ENCODE data around the gene NPW. TPM values are rescaled to one million over a fixed set of nuclear protein-coding genes. Genes with fewer than 3 reads are reported as not detected.
A peak's percentile ranks its signal among the peaks of the same experiment; 100 is the strongest.

NPW gene
- total RNA-seq, 4 donors from 2014 or later, result not detected

DNA sequence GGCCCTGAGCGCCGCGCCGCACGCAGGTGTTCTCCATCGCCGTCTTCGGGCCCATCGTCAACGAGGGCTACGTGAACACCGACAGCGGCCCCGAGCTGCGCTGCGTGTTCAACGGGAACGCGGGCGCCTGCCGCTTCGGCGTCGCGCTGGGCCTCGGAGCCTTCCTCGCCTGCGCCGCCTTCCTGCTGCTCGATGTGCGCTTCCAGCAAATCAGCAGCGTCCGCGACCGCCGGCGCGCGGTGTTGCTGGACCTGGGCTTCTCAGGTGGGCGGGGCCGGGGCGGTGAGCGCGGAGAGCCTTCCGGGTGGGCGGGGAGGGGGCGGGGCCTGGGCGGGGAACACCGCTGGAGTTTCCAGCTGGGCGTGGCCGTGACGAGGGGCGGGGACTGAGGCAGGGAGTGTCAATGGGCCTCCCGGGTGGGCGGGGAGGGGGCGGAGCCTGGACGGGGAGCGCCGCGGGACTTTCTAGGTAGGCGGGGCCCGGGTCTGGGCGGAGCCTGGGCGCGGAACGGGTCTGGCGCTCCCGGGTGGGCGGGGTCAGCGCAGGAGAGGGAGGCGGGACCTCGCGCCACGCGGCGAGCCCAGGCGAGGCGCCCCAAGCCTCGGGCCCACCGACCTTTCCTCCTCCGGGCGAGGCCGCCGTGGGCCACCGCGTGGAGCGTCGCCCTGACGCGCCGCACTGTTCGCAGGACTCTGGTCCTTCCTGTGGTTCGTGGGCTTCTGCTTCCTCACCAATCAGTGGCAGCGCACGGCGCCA, 27.5 kb upstream of the NPW start:
- Histone ChIP-seq H3K36me3 (peaks cover 0 to 15% (median 10%) of the 10 kb centered on the region in 4 donors), H3K4me3 (peak overlapping the region; percentile 45 to 61 (median 48)), H3K4me1 (peaks cover 26 to 45% (median 40%) of the 10 kb centered on the region in 4 donors), H3K9me3 (no peaks in the 10 kb centered on the region), H3K27ac (replicated peaks in 1 of 4) (peak overlapping the region in 3 of 4 donors; percentile 35 to 54 (median 35)), H3K27me3 (peaks cover 3 to 48% (median 32%) of the 10 kb centered on the region in 4 donors)
- peak; percentile 97 for DNase-seq (ENCODE audit: extremely low spot score)
- intact Hi-C loops (cut with DNase I), result no loop called here
- 2% methylated on average over 22 of the region's 96 CpGs for WGBS
- TF ChIP-seq, protein P1, sequence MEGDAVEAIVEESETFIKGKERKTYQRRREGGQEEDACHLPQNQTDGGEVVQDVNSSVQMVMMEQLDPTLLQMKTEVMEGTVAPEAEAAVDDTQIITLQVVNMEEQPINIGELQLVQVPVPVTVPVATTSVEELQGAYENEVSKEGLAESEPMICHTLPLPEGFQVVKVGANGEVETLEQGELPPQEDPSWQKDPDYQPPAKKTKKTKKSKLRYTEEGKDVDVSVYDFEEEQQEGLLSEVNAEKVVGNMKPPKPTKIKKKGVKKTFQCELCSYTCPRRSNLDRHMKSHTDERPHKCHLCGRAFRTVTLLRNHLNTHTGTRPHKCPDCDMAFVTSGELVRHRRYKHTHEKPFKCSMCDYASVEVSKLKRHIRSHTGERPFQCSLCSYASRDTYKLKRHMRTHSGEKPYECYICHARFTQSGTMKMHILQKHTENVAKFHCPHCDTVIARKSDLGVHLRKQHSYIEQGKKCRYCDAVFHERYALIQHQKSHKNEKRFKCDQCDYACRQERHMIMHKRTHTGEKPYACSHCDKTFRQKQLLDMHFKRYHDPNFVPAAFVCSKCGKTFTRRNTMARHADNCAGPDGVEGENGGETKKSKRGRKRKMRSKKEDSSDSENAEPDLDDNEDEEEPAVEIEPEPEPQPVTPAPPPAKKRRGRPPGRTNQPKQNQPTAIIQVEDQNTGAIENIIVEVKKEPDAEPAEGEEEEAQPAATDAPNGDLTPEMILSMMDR (IDR thresholded peaks at IDR 0.05), result no peak
- TF ChIP-seq POLR2AphosphoS5 (IDR thresholded peaks at IDR 0.05) (peak; percentile 37 to 39), EP300 (IDR thresholded peaks at IDR 0.05) (no peak)

DNA sequence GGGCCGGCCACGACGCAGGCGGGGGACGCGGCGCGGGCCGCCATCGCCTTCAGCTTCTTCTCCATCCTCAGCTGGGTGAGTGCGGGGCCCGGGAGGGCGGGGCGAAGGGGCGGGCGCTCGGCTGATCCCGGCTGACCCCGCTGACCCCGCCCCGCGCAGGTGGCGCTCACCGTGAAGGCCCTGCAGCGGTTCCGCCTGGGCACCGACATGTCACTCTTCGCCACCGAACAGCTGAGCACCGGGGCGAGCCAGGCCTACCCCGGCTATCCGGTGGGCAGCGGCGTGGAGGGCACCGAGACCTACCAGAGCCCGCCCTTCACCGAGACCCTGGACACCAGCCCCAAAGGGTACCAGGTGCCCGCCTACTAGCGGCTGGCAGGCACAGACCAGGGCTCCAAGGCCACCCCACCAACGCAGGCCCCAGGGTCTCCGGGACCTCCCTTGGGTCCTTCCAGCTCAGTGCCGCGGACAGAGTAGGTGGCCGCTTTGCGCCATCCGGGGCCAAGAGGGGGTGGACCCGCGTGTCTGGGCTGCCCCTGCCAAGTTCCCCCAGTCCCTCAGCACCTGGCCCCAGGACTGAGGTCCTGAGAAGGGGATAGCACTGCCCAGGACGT, 26.8 kb upstream of the NPW start:
- intact Hi-C loops (cut with DNase I), result no loop called here
- H3K27ac ChIP-seq (replicated peaks in 1 of 4), result peak overlapping the region in 1 of 4 donors; percentile 27
- TF ChIP-seq POLR2AphosphoS5 (IDR thresholded peaks at IDR 0.05) (no peak), EP300 (IDR thresholded peaks at IDR 0.05) (no peak), POLR2A (IDR thresholded peaks at IDR 0.05; ENCODE audit: low read depth) (no peak)
- TF ChIP-seq, protein P1 (IDR thresholded peaks at IDR 0.05), result no peak
- WGBS, result no CpG with 5 or more reads among the region's 50 CpGs
- H3K4me3 ChIP-seq, result peak overlapping the region; percentile 45 to 61 (median 48)
- H3K36me3 ChIP-seq, result peaks cover 1 to 18% (median 10%) of the 10 kb centered on the region in 4 donors
- no peak for DNase-seq (ENCODE audit: extremely low spot score)
- peaks cover 26 to 51% (median 40%) of the 10 kb centered on the region in 4 donors for H3K4me1 ChIP-seq
- H3K27me3 ChIP-seq, result peaks cover 3 to 48% (median 32%) of the 10 kb centered on the region in 4 donors
- no peaks in the 10 kb centered on the region for H3K9me3 ChIP-seq

DNA sequence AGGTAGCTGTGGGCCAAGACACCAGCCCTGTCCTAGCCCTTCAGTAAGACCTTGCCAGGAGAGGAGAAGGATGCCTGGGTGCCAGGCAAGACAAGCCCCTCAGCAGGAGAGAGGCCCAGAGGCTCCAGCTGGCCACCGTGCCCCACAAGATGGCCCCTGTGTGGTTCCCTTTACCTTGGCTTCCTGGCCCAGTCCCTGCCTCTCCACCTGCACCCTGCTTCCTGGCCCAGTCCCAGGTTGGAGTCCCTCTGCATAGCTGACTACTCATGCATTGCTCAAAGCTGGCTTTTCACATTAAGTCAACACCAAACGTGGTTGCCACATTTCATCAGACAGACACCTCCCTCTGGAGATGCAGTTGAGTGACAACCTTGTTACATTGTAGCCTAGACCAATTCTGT, 25.9 kb upstream of the NPW start:
- intact Hi-C loops (cut with DNase I), result no loop called here
- Histone ChIP-seq H3K9me3 (no peaks in the 10 kb centered on the region), H3K4me3 (no peak overlapping the region), H3K36me3 (peaks cover 10 to 27% (median 19%) of the 10 kb centered on the region in 4 donors), H3K27me3 (peaks cover 3 to 44% (median 28%) of the 10 kb centered on the region in 4 donors), H3K4me1 (peaks cover 26 to 57% (median 43%) of the 10 kb centered on the region in 4 donors), H3K27ac (replicated peaks in 1 of 4) (no peak overlapping the region)
- DNase-seq (ENCODE audit: extremely low spot score), result no peak
- 75% methylated on average over 2 of the region's 2 CpGs for WGBS
- no peak for TF ChIP-seq POLR2AphosphoS5 (IDR thresholded peaks at IDR 0.05)
- no peak for TF ChIP-seq POLR2A (IDR thresholded peaks at IDR 0.05; ENCODE audit: low read depth)
- TF ChIP-seq EP300 (IDR thresholded peaks at IDR 0.05), result no peak
- TF ChIP-seq, protein P1 (IDR thresholded peaks at IDR 0.05), result no peak

DNA sequence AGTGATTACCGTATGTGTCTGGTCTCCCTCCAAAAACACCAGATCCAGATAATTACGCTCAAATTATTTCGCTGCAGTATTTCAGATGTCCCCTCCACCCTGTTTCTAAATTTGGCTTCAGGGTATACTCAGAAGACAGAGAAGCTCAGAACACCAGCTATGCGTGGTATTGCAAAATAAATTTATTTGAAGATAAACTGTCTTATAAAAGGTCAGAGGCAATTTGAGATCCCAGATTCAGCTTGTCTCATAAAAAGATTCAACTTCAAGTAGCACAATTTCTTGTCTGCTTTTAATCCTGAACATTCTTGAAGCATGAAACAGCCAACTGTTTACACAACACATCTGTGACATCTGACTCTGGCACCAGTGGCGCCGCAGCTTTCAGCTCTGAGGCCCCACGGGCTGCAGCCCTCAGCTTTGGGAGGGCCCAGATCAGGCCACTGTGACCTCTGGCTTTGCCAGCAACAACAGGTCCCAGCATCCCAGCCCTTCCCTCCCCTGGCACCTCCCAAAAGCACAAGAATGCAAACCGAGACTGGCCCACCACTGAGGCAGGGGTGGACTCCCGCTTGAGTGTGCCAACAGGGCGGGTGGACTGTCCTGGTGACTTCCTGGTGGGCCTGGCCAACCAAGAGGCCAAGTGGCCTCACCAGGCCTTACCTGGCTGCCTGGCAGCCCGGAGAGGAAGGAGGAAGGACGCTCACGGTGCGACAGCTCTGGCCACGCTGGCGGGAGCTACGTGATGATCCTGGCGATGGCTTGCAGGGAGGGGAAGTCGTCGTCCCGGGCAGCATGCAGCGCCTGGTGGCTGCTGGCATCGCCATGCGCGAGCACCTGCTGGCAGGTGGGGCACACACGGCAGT, 21.9 kb upstream of the NPW start:
- Histone ChIP-seq H3K4me3 (no peak overlapping the region), H3K27me3 (peaks cover 0 to 4% (median 0%) of the 10 kb centered on the region in 4 donors), H3K9me3 (no peaks in the 10 kb centered on the region), H3K36me3 (peaks cover 50 to 67% (median 59%) of the 10 kb centered on the region in 4 donors), H3K4me1 (peaks cover 0 to 22% (median 7%) of the 10 kb centered on the region in 4 donors), H3K27ac (replicated peaks in 1 of 4) (peak overlapping the region in 2 of 4 donors; percentile 52 to 63)
- no peak for DNase-seq (ENCODE audit: extremely low spot score)
- intact Hi-C loops (cut with DNase I), result no loop called here
- TF ChIP-seq, protein P1 (IDR thresholded peaks at IDR 0.05), result no peak
- 82% methylated on average over 19 of the region's 26 CpGs for WGBS

Data from esophagus muscularis mucosa (tissue), 4 donors.